ENCODE measurements around the gene ADD2.

The ADD2 gene

GRCh38 chr2:70714141-70714905 is 53.7 kb downstream of the ADD2 start:
- TF ChIP-seq CTCF (IDR thresholded peaks at IDR 0.05; ENCODE audit: insufficient read depth, low read length, poor library complexity, severe bottlenecking), result no peak
- DNase-seq (ENCODE audit: extremely low read depth, insufficient read length), result no peak
- no peaks in the 10 kb centered on the region for H3K36me3 ChIP-seq (ENCODE audit: control insufficient read depth, insufficient read depth, low read length)
- no peaks in the 10 kb centered on the region for H3K27me3 ChIP-seq (replicated peaks; ENCODE audit: control insufficient read depth, insufficient read depth, low read length)
- no peak overlapping the region for H3K4me3 ChIP-seq (replicated peaks; ENCODE audit: low read depth, low read length)

- DNase-seq (ENCODE audit: extremely low read depth, insufficient read length), result no peak
- H3K36me3 ChIP-seq (ENCODE audit: control insufficient read depth, insufficient read depth, low read length), result no peaks in the 10 kb centered on the region
- H3K4me3 ChIP-seq (replicated peaks; ENCODE audit: low read depth, low read length), result no peak overlapping the region
- TF ChIP-seq CTCF (IDR thresholded peaks at IDR 0.05; ENCODE audit: insufficient read depth, low read length, poor library complexity, severe bottlenecking), result no peak
- H3K27me3 ChIP-seq (replicated peaks; ENCODE audit: control insufficient read depth, insufficient read depth, low read length), result no peaks in the 10 kb centered on the region
Measured at GRCh38 chr2:70712916-70713315, 55.1 kb downstream of the ADD2 start.

GRCh38 chr2:70711191-70711590 is 56.8 kb downstream of the ADD2 start:
- Histone ChIP-seq H3K36me3 (ENCODE audit: control insufficient read depth, insufficient read depth, low read length) (no peaks in the 10 kb centered on the region), H3K4me3 (replicated peaks; ENCODE audit: low read depth, low read length) (no peak overlapping the region), H3K27me3 (replicated peaks; ENCODE audit: control insufficient read depth, insufficient read depth, low read length) (no peaks in the 10 kb centered on the region)
- no peak for DNase-seq (ENCODE audit: extremely low read depth, insufficient read length)
- TF ChIP-seq CTCF (IDR thresholded peaks at IDR 0.05; ENCODE audit: insufficient read depth, low read length, poor library complexity, severe bottlenecking), result no peak

GRCh38 chr2:70710038-70710690 is 57.8 kb downstream of the ADD2 start:
- Histone ChIP-seq H3K36me3 (ENCODE audit: control insufficient read depth, insufficient read depth, low read length) (no peaks in the 10 kb centered on the region), H3K4me3 (replicated peaks; ENCODE audit: low read depth, low read length) (no peak overlapping the region), H3K27me3 (replicated peaks; ENCODE audit: control insufficient read depth, insufficient read depth, low read length) (no peaks in the 10 kb centered on the region)
- no peak for DNase-seq (ENCODE audit: extremely low read depth, insufficient read length)
- TF ChIP-seq CTCF (IDR thresholded peaks at IDR 0.05; ENCODE audit: insufficient read depth, low read length, poor library complexity, severe bottlenecking), result no peak

- H3K36me3 ChIP-seq (ENCODE audit: control insufficient read depth, insufficient read depth, low read length), result no peaks in the 10 kb centered on the region
- no peaks in the 10 kb centered on the region for H3K27me3 ChIP-seq (replicated peaks; ENCODE audit: control insufficient read depth, insufficient read depth, low read length)
- DNase-seq (ENCODE audit: extremely low read depth, insufficient read length), result no peak
- TF ChIP-seq CTCF (IDR thresholded peaks at IDR 0.05; ENCODE audit: insufficient read depth, low read length, poor library complexity, severe bottlenecking), result no peak
- H3K4me3 ChIP-seq (replicated peaks; ENCODE audit: low read depth, low read length), result no peak overlapping the region
Measured at GRCh38 chr2:70709275-70710037, 58.5 kb downstream of the ADD2 start.

Data from GM06990 (cell line).